K562 (cell line): Measurements from ENCODE around the gene HMBS. TPM values are rescaled to one million over a fixed set of nuclear protein-coding genes. Genes with fewer than 3 reads are reported as not detected.

ENCODE experiments used
- NELFE ChIP-seq: IDR thresholded peaks from 2 replicates; pipeline ENCODE4 v1.6.1; 2011; ENCODE audit warnings: mild to moderate bottlenecking; ENCODE audit not compliant: insufficient read depth, insufficient read length
- NFATC3 ChIP-seq: fragments of 450-650 bp; IDR thresholded peaks from 2 replicates; pipeline ENCODE4 v1.6.1; 2017; ENCODE audit warnings: mild to moderate bottlenecking
- NR3C1 ChIP-seq: sonication (generic); formaldehyde crosslinking; IDR thresholded peaks from 2 replicates; pipeline ENCODE4 v1.8.1; 2022; ENCODE audit warnings: missing genetic modification reagents
- PURB ChIP-seq: sonication (generic); formaldehyde crosslinking; IDR thresholded peaks from 2 replicates; pipeline ENCODE4 v1.9.0; 2021; ENCODE audit warnings: low read depth, mild to moderate bottlenecking, missing genetic modification reagents
- SAFB ChIP-seq: fragments of 200-400 bp; formaldehyde crosslinking; IDR thresholded peaks from 2 replicates; pipeline ENCODE4 v1.6.1; 2017; ENCODE audit warnings: low read depth, low read length, borderline replicate concordance
- ZBTB5 ChIP-seq: fragments of 450-650 bp; IDR thresholded peaks from 2 replicates; pipeline ENCODE4 v1.6.1; 2017; ENCODE audit warnings: antibody characterized with exemption
- ZNF24 ChIP-seq: fragments of 450-650 bp; IDR thresholded peaks from 2 replicates; pipeline ENCODE4 v1.6.1; 2016
- ZNF740 ChIP-seq, 3 experiments: fragments of 200-800 bp in 1 of 3; sonication (Bioruptor generic) in 1 of 3; sonication (generic) in 1 of 3; formaldehyde crosslinking in 1 of 3; IDR thresholded peaks; 2 replicates each; pipeline versions ENCODE4 v1.6.1 to v1.8.0; 2016 to 2022; ENCODE audit warnings: mild to moderate bottlenecking in 2 of 3, missing compliant biosample characterization in 2 of 3, missing genetic modification characterization in 2 of 3, missing genetic modification reagents in 1 of 3
- polyA plus RNA-seq, 8 experiments: library from polyadenylated mRNA; depleted of rRNA in 4 of 8; stranded (reverse) in 5 of 8; unstranded in 3 of 8; fragments of >200 nt; fragmentation: Nextera tagmentation in 2 of 8; fragmentation: Illumina TruSeq in 1 of 8; extraction: Ambion mirVana in 2 of 8; extraction: Trizol in 1 of 8; gene quantifications; 2 replicates each; pipeline versions ENCODE4 v1.2.1 to v1.2.3, GENCODE V29; 2011 to 2014; ENCODE audit warnings: inconsistent platforms in 1 of 8, missing spikeins in 1 of 8
- total RNA-seq, 7 experiments: library from RNA; depleted of rRNA in 6 of 7; stranded (reverse); fragments of >200 nt in 6 of 7; fragmentation: Illumina TruSeq in 2 of 7; extraction: Trizol in 2 of 7; gene quantifications; 2 replicates each; pipeline versions ENCODE4 v1.2.1 to v1.2.3, GENCODE V29; 2011 to 2021; ENCODE audit warnings: low replicate concordance in 1 of 7
- TF ChIP-seq, protein P1 (sequence below): sonication (generic); formaldehyde crosslinking; IDR thresholded peaks from 2 replicates; pipeline ENCODE4 v1.8.1; 2022; ENCODE audit warnings: missing genetic modification reagents

HMBS gene
- total and polyA plus RNA-seq, 9 of the 15 experiments (the other 6 are each of a cell fraction or from before 2014, with no cell fraction given) = 56.9 to 385 (median 286) TPM

DNA sequence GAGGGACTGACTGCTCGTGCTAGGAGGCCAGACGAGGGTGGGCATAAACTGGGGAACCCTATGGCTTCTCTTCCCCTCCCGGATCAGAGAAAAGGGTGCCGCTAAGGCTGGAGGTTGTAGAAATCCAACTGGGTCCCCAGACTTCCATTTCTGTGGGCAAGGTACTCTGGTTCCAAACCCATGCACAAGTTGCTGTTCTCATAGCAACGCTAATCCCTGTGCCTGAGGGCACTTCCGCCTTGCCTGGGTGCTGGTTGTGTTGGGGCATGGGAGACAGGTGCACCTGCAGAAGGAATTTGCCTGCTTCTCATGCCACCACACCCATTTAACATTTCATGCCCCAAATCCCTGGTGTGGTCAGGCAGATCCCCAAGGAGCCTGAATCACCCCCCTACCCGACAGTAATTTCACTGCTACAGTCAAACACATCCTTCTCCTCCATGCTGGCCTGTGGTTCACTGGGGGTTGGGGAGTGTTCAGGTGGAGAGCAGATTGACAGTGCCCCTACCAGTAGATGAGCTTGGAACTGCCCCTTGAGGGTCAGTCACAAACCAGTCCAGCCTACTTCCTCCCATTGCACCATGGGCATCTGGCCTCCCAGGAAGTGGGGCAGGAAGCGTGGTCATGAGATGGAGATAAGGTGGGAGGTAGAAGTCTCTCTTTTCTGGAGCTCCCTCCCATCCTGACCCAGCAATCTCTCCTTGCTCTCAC lies 23.6 kb downstream of the HMBS start (continued):
- TF ChIP-seq ZNF740 (CRISPR knock-in tag; IDR thresholded peaks at IDR 0.05) = no peak
- TF ChIP-seq ZNF740 (tag; IDR thresholded peaks at IDR 0.05) = no peak
- no peak for TF ChIP-seq PURB (CRISPR knock-in tag)
- TF ChIP-seq NFATC3 = no peak
- TF ChIP-seq SAFB = no peak
- TF ChIP-seq NR3C1 (CRISPR knock-in tag) = no peak
- no peak for TF ChIP-seq ZBTB5
- no peak for TF ChIP-seq NELFE
- TF ChIP-seq, protein P1, sequence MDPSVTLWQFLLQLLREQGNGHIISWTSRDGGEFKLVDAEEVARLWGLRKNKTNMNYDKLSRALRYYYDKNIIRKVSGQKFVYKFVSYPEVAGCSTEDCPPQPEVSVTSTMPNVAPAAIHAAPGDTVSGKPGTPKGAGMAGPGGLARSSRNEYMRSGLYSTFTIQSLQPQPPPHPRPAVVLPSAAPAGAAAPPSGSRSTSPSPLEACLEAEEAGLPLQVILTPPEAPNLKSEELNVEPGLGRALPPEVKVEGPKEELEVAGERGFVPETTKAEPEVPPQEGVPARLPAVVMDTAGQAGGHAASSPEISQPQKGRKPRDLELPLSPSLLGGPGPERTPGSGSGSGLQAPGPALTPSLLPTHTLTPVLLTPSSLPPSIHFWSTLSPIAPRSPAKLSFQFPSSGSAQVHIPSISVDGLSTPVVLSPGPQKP (CRISPR knock-in tag) = no peak
- TF ChIP-seq ZNF24 = no peak
- TF ChIP-seq, all 486 proteins: peak for 84
